ENCODE measurements around the gene SPTLC1.

- TF ChIP-seq POLR2AphosphoS5 (IDR thresholded peaks at IDR 0.05) = no peak
- TF ChIP-seq CTCF (IDR thresholded peaks at IDR 0.05) = peak in 1 of 2 donors; percentile 91
- TF ChIP-seq POLR2A (IDR thresholded peaks at IDR 0.05) = no peak
- no peak for TF ChIP-seq EP300 (IDR thresholded peaks at IDR 0.05)
Observed at GRCh38 chr9:92138157-92138959, 23.1 kb upstream of the SPTLC1 start.
